GM18502 (cell line): Measurements from ENCODE around the gene TUBGCP2.

Experiments used
- ATAC-seq: cut with Tn5 transposase; IDR thresholded peaks from one replicate; pipeline ENCODE4 v1.9.1; 2021; ENCODE audit warnings: mild to moderate bottlenecking; ENCODE audit not compliant: unreplicated experiment, poor library complexity

The TUBGCP2 gene

GRCh38 chr10:133344236-133344635, 35.6 kb upstream of the TUBGCP2 start:
- ATAC-seq = no peak

GRCh38 chr10:133343558-133343957, 34.9 kb upstream of the TUBGCP2 start:
- ATAC-seq = no peak

GRCh38 chr10:133342942-133343341, 34.3 kb upstream of the TUBGCP2 start:
- ATAC-seq = no peak

GRCh38 chr10:133341983-133342382, 33.3 kb upstream of the TUBGCP2 start:
- ATAC-seq = no peak

- no peak for ATAC-seq
These were observed 31.2 kb upstream of the TUBGCP2 start for GRCh38 chr10:133339708-133340380.

- no peak for ATAC-seq
These were observed 29.7 kb upstream of the TUBGCP2 start for GRCh38 chr10:133338080-133339071.

- ATAC-seq = no peak
These were observed 28.7 kb upstream of the TUBGCP2 start for GRCh38 chr10:133337370-133337725.

GRCh38 chr10:133336577-133337369, 28.1 kb upstream of the TUBGCP2 start, which contains the start of gene CALY:
Gene CALY (minus strand): TSS chr10:133336896. CDS start chr10:133328989, 7,907 bp downstream.
- ATAC-seq = no peak

- no peak for ATAC-seq
These were observed 27.5 kb upstream of the TUBGCP2 start for GRCh38 chr10:133336118-133336576.

GRCh38 chr10:133335246-133336117, 26.8 kb upstream of the TUBGCP2 start:
- ATAC-seq = no peak

- ATAC-seq = no peak
These were observed 26.0 kb upstream of the TUBGCP2 start for GRCh38 chr10:133334503-133335245.

GRCh38 chr10:133332936-133333699, 24.4 kb upstream of the TUBGCP2 start:
- ATAC-seq = no peak

- peak; percentile 88 for ATAC-seq
These were observed 21.0 kb upstream of the TUBGCP2 start for GRCh38 chr10:133329491-133330202.

GRCh38 chr10:133328358-133329343, 20.0 kb upstream of the TUBGCP2 start:
- ATAC-seq = no peak

- no peak for ATAC-seq
These were observed 19.1 kb upstream of the TUBGCP2 start for GRCh38 chr10:133327651-133328357.
